ENCODE data around the gene CHDH. TPM values are rescaled to one million over a fixed set of nuclear protein-coding genes. Genes with fewer than 3 reads are reported as not detected.

CHDH gene
- total and polyA plus RNA-seq, 2 experiments from 2014 or later = 31.1 to 62.6 TPM

- no peak overlapping the region for H3K4me3 ChIP-seq
- WGBS (ENCODE audit: low lambda C conversion rate, missing lambda C conversion rate) = 98% methylated on average over 5 of the region's 5 CpGs
- H4K20me1 ChIP-seq (ENCODE audit: insufficient read depth, poor library complexity, severe bottlenecking) = no peaks in the 10 kb centered on the region
- H3K9me2 ChIP-seq (replicated peaks; ENCODE audit: insufficient read depth) = no peaks in the 10 kb centered on the region
- no peak overlapping the region for H2AFZ ChIP-seq
- no peaks in the 10 kb centered on the region for H3K27me3 ChIP-seq
- H3K9me3 ChIP-seq (ENCODE audit: low read depth) = no peaks in the 10 kb centered on the region
- no peak overlapping the region for H3K27ac ChIP-seq
- no peaks in the 10 kb centered on the region for H3K4me1 ChIP-seq (ENCODE audit: insufficient read depth)
- no peak for TF ChIP-seq EZH2phosphoT487 (IDR thresholded peaks at IDR 0.05; ENCODE audit: low read depth, severe bottlenecking, unreplicated experiment)
- no peak for TF ChIP-seq EZH2 (IDR thresholded peaks at IDR 0.05; ENCODE audit: borderline replicate concordance)
- no peak for TF ChIP-seq CTCF (IDR thresholded peaks at IDR 0.05; ENCODE audit: poor library complexity)
- no peak overlapping the region for H3K4me2 ChIP-seq
- DNase-seq (ENCODE audit: low spot score) = no peak
- H3K79me2 ChIP-seq = no peaks in the 10 kb centered on the region
- H3K36me3 ChIP-seq (replicated peaks; ENCODE audit: insufficient read depth, low read depth) = no peaks in the 10 kb centered on the region
These were observed 55.7 kb downstream of the CHDH start for GRCh38 chr3:53790470-53790869.

GRCh38 chr3:53789459-53789858, 56.8 kb downstream of the CHDH start:
- no peak overlapping the region for H2AFZ ChIP-seq
- H3K9me3 ChIP-seq (ENCODE audit: low read depth) = no peaks in the 10 kb centered on the region
- no peak for DNase-seq (ENCODE audit: low spot score)
- no peak overlapping the region for H3K27ac ChIP-seq
- H3K27me3 ChIP-seq = no peaks in the 10 kb centered on the region
- TF ChIP-seq EZH2phosphoT487 (IDR thresholded peaks at IDR 0.05; ENCODE audit: low read depth, severe bottlenecking, unreplicated experiment) (no peak), CTCF (IDR thresholded peaks at IDR 0.05; ENCODE audit: poor library complexity) (no peak), EZH2 (IDR thresholded peaks at IDR 0.05; ENCODE audit: borderline replicate concordance) (no peak)
- no peaks in the 10 kb centered on the region for H3K9me2 ChIP-seq (replicated peaks; ENCODE audit: insufficient read depth)
- no peaks in the 10 kb centered on the region for H4K20me1 ChIP-seq (ENCODE audit: insufficient read depth, poor library complexity, severe bottlenecking)
- no peaks in the 10 kb centered on the region for H3K36me3 ChIP-seq (replicated peaks; ENCODE audit: insufficient read depth, low read depth)
- H3K4me2 ChIP-seq = no peak overlapping the region
- no peaks in the 10 kb centered on the region for H3K4me1 ChIP-seq (ENCODE audit: insufficient read depth)
- H3K79me2 ChIP-seq = no peaks in the 10 kb centered on the region
- 97% methylated on average over 16 of the region's 16 CpGs for WGBS (ENCODE audit: low lambda C conversion rate, missing lambda C conversion rate)
- H3K4me3 ChIP-seq = no peak overlapping the region

GRCh38 chr3:53788038-53788437, 58.2 kb downstream of the CHDH start:
- no peaks in the 10 kb centered on the region for H3K36me3 ChIP-seq (replicated peaks; ENCODE audit: insufficient read depth, low read depth)
- H2AFZ ChIP-seq = no peak overlapping the region
- no peak for TF ChIP-seq EZH2phosphoT487 (IDR thresholded peaks at IDR 0.05; ENCODE audit: low read depth, severe bottlenecking, unreplicated experiment)
- no peak for TF ChIP-seq EZH2 (IDR thresholded peaks at IDR 0.05; ENCODE audit: borderline replicate concordance)
- TF ChIP-seq CTCF (IDR thresholded peaks at IDR 0.05; ENCODE audit: poor library complexity) = no peak
- DNase-seq (ENCODE audit: low spot score) = no peak
- H3K4me1 ChIP-seq (ENCODE audit: insufficient read depth) = no peaks in the 10 kb centered on the region
- H3K79me2 ChIP-seq = no peaks in the 10 kb centered on the region
- H3K9me3 ChIP-seq (ENCODE audit: low read depth) = no peaks in the 10 kb centered on the region
- WGBS (ENCODE audit: low lambda C conversion rate, missing lambda C conversion rate) = 72% methylated on average over 5 of the region's 5 CpGs
- H3K27me3 ChIP-seq = no peaks in the 10 kb centered on the region
- H3K4me3 ChIP-seq = no peak overlapping the region
- H3K9me2 ChIP-seq (replicated peaks; ENCODE audit: insufficient read depth) = no peaks in the 10 kb centered on the region
- H3K27ac ChIP-seq = no peak overlapping the region
- H4K20me1 ChIP-seq (ENCODE audit: insufficient read depth, poor library complexity, severe bottlenecking) = no peaks in the 10 kb centered on the region
- H3K4me2 ChIP-seq = no peak overlapping the region

GRCh38 chr3:53787016-53787415, 59.2 kb downstream of the CHDH start:
- TF ChIP-seq EZH2 (IDR thresholded peaks at IDR 0.05; ENCODE audit: borderline replicate concordance) (no peak), CTCF (IDR thresholded peaks at IDR 0.05; ENCODE audit: poor library complexity) (no peak), EZH2phosphoT487 (IDR thresholded peaks at IDR 0.05; ENCODE audit: low read depth, severe bottlenecking, unreplicated experiment) (no peak)
- no peaks in the 10 kb centered on the region for H3K79me2 ChIP-seq
- no peaks in the 10 kb centered on the region for H3K4me1 ChIP-seq (ENCODE audit: insufficient read depth)
- H3K9me2 ChIP-seq (replicated peaks; ENCODE audit: insufficient read depth) = no peaks in the 10 kb centered on the region
- no peaks in the 10 kb centered on the region for H3K36me3 ChIP-seq (replicated peaks; ENCODE audit: insufficient read depth, low read depth)
- no peaks in the 10 kb centered on the region for H4K20me1 ChIP-seq (ENCODE audit: insufficient read depth, poor library complexity, severe bottlenecking)
- H3K27ac ChIP-seq = no peak overlapping the region
- no peak for DNase-seq (ENCODE audit: low spot score)
- H2AFZ ChIP-seq = no peak overlapping the region
- H3K4me2 ChIP-seq = no peak overlapping the region
- WGBS (ENCODE audit: low lambda C conversion rate, missing lambda C conversion rate) = 94% methylated on average over 9 of the region's 9 CpGs
- H3K27me3 ChIP-seq = no peaks in the 10 kb centered on the region
- no peaks in the 10 kb centered on the region for H3K9me3 ChIP-seq (ENCODE audit: low read depth)
- H3K4me3 ChIP-seq = no peak overlapping the region

All from hepatocyte (in vitro differentiated cells).